ENCODE results near the gene SPP2. TPM values are rescaled to one million over a fixed set of nuclear protein-coding genes. Genes with fewer than 3 reads are reported as not detected.

Gene SPP2
- total RNA-seq, 1 donor from 2014 or later: not detected

GRCh38 chr2:234071664-234072063 lies 21.2 kb downstream of the SPP2 start:
- no peaks in the 10 kb centered on the region for H3K27me3 ChIP-seq (ENCODE audit: control insufficient read depth, insufficient read depth, low read length)
- FAIRE-seq (no peak), DNase-seq (ENCODE audit: low read depth) (no peak)
- H3K36me3 ChIP-seq (ENCODE audit: control insufficient read depth, insufficient read depth, low read length): no peaks in the 10 kb centered on the region
- TF ChIP-seq CTCF (IDR thresholded peaks at IDR 0.05; ENCODE audit: insufficient read depth, low read length, severe bottlenecking): no peak
- no peak overlapping the region for H3K4me3 ChIP-seq (ENCODE audit: low read depth, low read length)

- DNase-seq (ENCODE audit: low read depth): no peak
Measured at GRCh38 chr2:234072454-234072853, 22.0 kb downstream of the SPP2 start.

GRCh38 chr2:234074751-234075517 lies 24.4 kb downstream of the SPP2 start:
- peak; percentile 43 for FAIRE-seq

More at GRCh38 chr2:234072454-234072853, 22.0 kb downstream of the SPP2 start:
- FAIRE-seq: no peak
- no peaks in the 10 kb centered on the region for H3K36me3 ChIP-seq (ENCODE audit: control insufficient read depth, insufficient read depth, low read length)
- H3K27me3 ChIP-seq (ENCODE audit: control insufficient read depth, insufficient read depth, low read length): no peaks in the 10 kb centered on the region
- no peak for TF ChIP-seq CTCF (IDR thresholded peaks at IDR 0.05; ENCODE audit: insufficient read depth, low read length, severe bottlenecking)
- no peak overlapping the region for H3K4me3 ChIP-seq (ENCODE audit: low read depth, low read length)

GRCh38 chr2:234075518-234075915 lies 25.0 kb downstream of the SPP2 start:
- Histone ChIP-seq H3K27me3 (ENCODE audit: control insufficient read depth, insufficient read depth, low read length) (no peaks in the 10 kb centered on the region), H3K36me3 (ENCODE audit: control insufficient read depth, insufficient read depth, low read length) (no peaks in the 10 kb centered on the region), H3K4me3 (ENCODE audit: low read depth, low read length) (no peak overlapping the region)
- no peak for FAIRE-seq
- no peak for TF ChIP-seq CTCF (IDR thresholded peaks at IDR 0.05; ENCODE audit: insufficient read depth, low read length, severe bottlenecking)
- DNase-seq (ENCODE audit: low read depth): no peak

More at GRCh38 chr2:234074751-234075517, 24.4 kb downstream of the SPP2 start:
- Histone ChIP-seq H3K4me3 (ENCODE audit: low read depth, low read length) (no peak overlapping the region), H3K27me3 (ENCODE audit: control insufficient read depth, insufficient read depth, low read length) (no peaks in the 10 kb centered on the region), H3K36me3 (ENCODE audit: control insufficient read depth, insufficient read depth, low read length) (no peaks in the 10 kb centered on the region)
- TF ChIP-seq CTCF (IDR thresholded peaks at IDR 0.05; ENCODE audit: insufficient read depth, low read length, severe bottlenecking): no peak
- no peak for DNase-seq (ENCODE audit: low read depth)

- FAIRE-seq (no peak), DNase-seq (ENCODE audit: low read depth) (no peak)
- Histone ChIP-seq H3K36me3 (ENCODE audit: control insufficient read depth, insufficient read depth, low read length) (no peaks in the 10 kb centered on the region), H3K4me3 (ENCODE audit: low read depth, low read length) (no peak overlapping the region), H3K27me3 (ENCODE audit: control insufficient read depth, insufficient read depth, low read length) (no peaks in the 10 kb centered on the region)
- no peak for TF ChIP-seq CTCF (IDR thresholded peaks at IDR 0.05; ENCODE audit: insufficient read depth, low read length, severe bottlenecking)
Measured at GRCh38 chr2:234075947-234076346, 25.4 kb downstream of the SPP2 start.

GRCh38 chr2:234076451-234076850 lies 25.9 kb downstream of the SPP2 start:
- no peaks in the 10 kb centered on the region for H3K36me3 ChIP-seq (ENCODE audit: control insufficient read depth, insufficient read depth, low read length)
- no peak for DNase-seq (ENCODE audit: low read depth)
- peak; percentile 79 for FAIRE-seq
- no peak overlapping the region for H3K4me3 ChIP-seq (ENCODE audit: low read depth, low read length)
- TF ChIP-seq CTCF (IDR thresholded peaks at IDR 0.05; ENCODE audit: insufficient read depth, low read length, severe bottlenecking): no peak
- no peaks in the 10 kb centered on the region for H3K27me3 ChIP-seq (ENCODE audit: control insufficient read depth, insufficient read depth, low read length)

Data from bronchial epithelial cell (primary cell).